GM12878 (cell line): ENCODE data around the gene ANKRD23. TPM values are rescaled to one million over a fixed set of nuclear protein-coding genes. Genes with fewer than 3 reads are reported as not detected.

Experiments used
- ATAC-seq: fragments of 200-7000 bp; cut with Tn5 transposase; 3 replicates; pipeline ENCODE4 v1.9.1; 2020; ENCODE audit warnings: mild to moderate bottlenecking, moderate library complexity
- BruUV-seq: library from RNA; stranded (reverse); fragments of 400-500 nt; replicated peaks from 2 replicates; lab custom pipeline; 2021; lab: Mats Ljungman, UMichigan
- CTCF ChIA-PET: fragments of 300-600 bp; sonication (Branson Sonifier 250); formaldehyde crosslinking; extraction: SDS; loops from one replicate; lab custom pipeline; 2021; ENCODE audit warnings: inconsistent platforms; lab: Yijun Ruan, JAX
- POLR2A ChIA-PET: fragments of 350-600 bp; formaldehyde crosslinking; extraction: SDS; loops from one replicate; lab custom pipeline; 2021; ENCODE audit warnings: inconsistent platforms; lab: Charles Lee
- RAD21 ChIA-PET: fragments of 300-600 bp; sonication (Branson Sonifier 250); formaldehyde crosslinking; loops from one replicate; lab custom pipeline; 2023; ENCODE audit warnings: antibody characterized with exemption; ENCODE audit not compliant: unreplicated experiment; lab: Charles Lee
- SMC1A ChIA-PET: fragments of 300-600 bp; sonication (Branson Sonifier 250); formaldehyde crosslinking; loops from one replicate; lab custom pipeline; 2023; ENCODE audit not compliant: unreplicated experiment, uncharacterized antibody; lab: Charles Lee
- DNase-seq: peaks from one replicate; pipeline ENCODE4 v3.0.0-alpha.2; 2011; ENCODE audit warnings: low read depth, low spot score
- FAIRE-seq: peaks from 3 replicates; lab custom pipeline; 2011; peaks lifted over from hg19 to GRCh38; lab: Jason Lieb, UNC
- H2AFZ ChIP-seq: 2 replicates; pipeline ENCODE4 v1.6.0; 2011; ENCODE audit warnings: low read depth, low read length, control low read depth; ENCODE audit not compliant: control insufficient read depth
- H3K27ac ChIP-seq: 2 replicates; pipeline ENCODE4 v1.5.1; 2011; ENCODE audit warnings: control low read depth; ENCODE audit not compliant: control insufficient read depth, insufficient read depth
- H3K27me3 ChIP-seq, 2 experiments: replicated peaks in 1 of 2; 2 replicates each; pipeline versions ENCODE4 v1.6.0 to v1.6.1; 2011; ENCODE audit warnings: low read length in 1 of 2; ENCODE audit not compliant: control insufficient read depth in 2 of 2, insufficient read depth in 2 of 2
- H3K36me3 ChIP-seq, 2 experiments: 2 replicates each; pipeline ENCODE4 v1.5.1; 2011; ENCODE audit warnings: low read length in 1 of 2; ENCODE audit not compliant: control insufficient read depth in 2 of 2, insufficient read depth in 2 of 2
- H3K4me1 ChIP-seq: 2 replicates; pipeline ENCODE4 v1.6.1; 2011; ENCODE audit warnings: mild to moderate bottlenecking, low read length, moderate library complexity, mixed read lengths; ENCODE audit not compliant: control insufficient read depth, insufficient read depth
- H3K4me2 ChIP-seq: 2 replicates; pipeline ENCODE4 v1.6.0; 2011; ENCODE audit warnings: control low read depth; ENCODE audit not compliant: control insufficient read depth, insufficient read depth
- H3K4me3 ChIP-seq: fragments of 200-600 bp; sonication (generic); 2 replicates; pipeline ENCODE4 v1.5.1; 2016
- H3K79me2 ChIP-seq: 2 replicates; pipeline ENCODE4 v1.6.0; 2011; ENCODE audit warnings: low read length; ENCODE audit not compliant: control insufficient read depth, insufficient read depth
- H3K9ac ChIP-seq: 2 replicates; pipeline ENCODE4 v1.8.0; 2011; ENCODE audit warnings: low read length, control low read depth, mixed read lengths; ENCODE audit not compliant: control insufficient read depth, insufficient read depth
- H3K9me3 ChIP-seq: replicated peaks from 3 replicates; pipeline ENCODE4 v1.5.1; 2011; ENCODE audit warnings: mild to moderate bottlenecking, low read length; ENCODE audit not compliant: control insufficient read depth, insufficient read depth
- H4K20me1 ChIP-seq: 2 replicates; pipeline ENCODE4 v1.6.0; 2011; ENCODE audit not compliant: control insufficient read depth, insufficient read depth
- BCL3 ChIP-seq: IDR thresholded peaks from 2 replicates; pipeline ENCODE4 v1.6.1; 2011; ENCODE audit warnings: borderline replicate concordance, low read depth, mild to moderate bottlenecking, moderate library complexity, low read length; ENCODE audit not compliant: insufficient read depth, poor library complexity, severe bottlenecking
- CREB1 ChIP-seq: IDR thresholded peaks from 2 replicates; pipeline ENCODE4 v1.6.1; 2012; ENCODE audit warnings: low read depth, mild to moderate bottlenecking, inconsistent platforms
- EZH2 ChIP-seq: IDR thresholded peaks from 2 replicates; pipeline ENCODE4 v1.6.1; 2012; ENCODE audit warnings: low read depth, mild to moderate bottlenecking, control low read depth, inconsistent platforms, low read length, borderline replicate concordance; ENCODE audit not compliant: control insufficient read depth
- FOXK2 ChIP-seq: fragments of 450-650 bp; IDR thresholded peaks from 2 replicates; pipeline ENCODE4 v1.6.1; 2017; ENCODE audit warnings: mild to moderate bottlenecking, moderate library complexity
- GATAD2B ChIP-seq: fragments of 450-650 bp; conservative IDR thresholded peaks from 2 replicates; pipeline ENCODE4 v1.6.1; 2017; ENCODE audit warnings: low read depth, mild to moderate bottlenecking, moderate library complexity
- JUNB ChIP-seq: IDR thresholded peaks from 2 replicates; pipeline ENCODE4 v1.6.1; 2016; ENCODE audit warnings: antibody characterized with exemption, mild to moderate bottlenecking
- MYC ChIP-seq: IDR thresholded peaks from 2 replicates; pipeline ENCODE4 v1.6.1; 2011; ENCODE audit warnings: mild to moderate bottlenecking, low read length, moderate library complexity, inconsistent platforms; ENCODE audit not compliant: insufficient read depth, insufficient replicate concordance, insufficient read length, severe bottlenecking
- POLR2AphosphoS2 ChIP-seq: IDR thresholded peaks from 2 replicates; pipeline ENCODE4 v1.6.1; 2011; ENCODE audit warnings: low read depth, mild to moderate bottlenecking, low read length, improper control_type of control experiment, moderate library complexity
- RELA ChIP-seq: fragments of 450-650 bp; IDR thresholded peaks from 2 replicates; pipeline ENCODE4 v1.8.0; 2014; ENCODE audit warnings: borderline replicate concordance; ENCODE audit not compliant: partially characterized antibody
- RUNX3 ChIP-seq: IDR thresholded peaks from 2 replicates; pipeline ENCODE4 v1.6.1; 2012; ENCODE audit warnings: low read length, inconsistent platforms
- SMAD1 ChIP-seq: fragments of 450-650 bp; IDR thresholded peaks from 2 replicates; pipeline ENCODE4 v1.6.1; 2018; ENCODE audit warnings: mild to moderate bottlenecking, low read depth; ENCODE audit not compliant: partially characterized antibody
- SMAD5 ChIP-seq: IDR thresholded peaks from 2 replicates; pipeline ENCODE4 v1.6.1; 2016; ENCODE audit warnings: antibody characterized with exemption, low read depth
- SMC3 ChIP-seq: IDR thresholded peaks from 2 replicates; pipeline ENCODE4 v1.6.1; 2011; ENCODE audit warnings: low read length, improper control_type of control experiment, borderline replicate concordance
- ZNF217 ChIP-seq: fragments of 450-650 bp; IDR thresholded peaks from 2 replicates; pipeline ENCODE4 v1.6.1; 2017; ENCODE audit warnings: antibody characterized with exemption, mild to moderate bottlenecking
- ZNF274 ChIP-seq: IDR thresholded peaks from one replicate; pipeline ENCODE4 v1.8.0; 2011; ENCODE audit not compliant: insufficient read length, insufficient read depth
- WGBS: methylation state at CpG from one replicate; pipeline ENCODE4 v1.1.6; 2016; ENCODE audit warnings: low lambda C conversion rate; ENCODE audit not compliant: insufficient replicate concordance, insufficient coverage; ENCODE audit errors: missing lambda C conversion rate; 5-methylcytosine and 5-hydroxymethylcytosine counted together
- in situ Hi-C: fragments of 300-500 bp; cut with MboI; formaldehyde crosslinking; loops from 9 replicates; pipeline ENCODE4 v1.14.3; 2018; ENCODE audit warnings: mixed read lengths
- intact Hi-C: fragments of 100-400 bp; cut with micrococcal nuclease; formaldehyde crosslinking; loops from one replicate; pipeline ENCODE4 v1.14.2; 2022; ENCODE audit not compliant: unreplicated experiment
- polyA plus RNA-seq, 11 experiments: library from polyadenylated mRNA; depleted of rRNA in 4 of 11; unstranded in 6 of 11; stranded (reverse) in 5 of 11; fragments of >200 nt; fragmentation: Nextera tagmentation in 4 of 11; fragmentation: Illumina TruSeq in 1 of 11; extraction: Ambion mirVana in 4 of 11; extraction: Trizol in 1 of 11; gene quantifications; 1 replicate in 1 of 11; 2 replicates in 10 of 11; pipeline versions ENCODE4 v1.2.1 to v1.2.3, GENCODE V29; 2011 to 2016; ENCODE audit warnings: inconsistent platforms in 2 of 11, missing spikeins in 2 of 11, low read depth in 1 of 11
- total RNA-seq, 4 experiments: library from RNA; depleted of rRNA in 3 of 4; stranded (reverse); fragments of >200 nt in 3 of 4; fragmentation: Illumina TruSeq in 1 of 4; extraction: Trizol in 1 of 4; gene quantifications; 2 replicates each; pipeline versions ENCODE4 v1.2.1 to v1.2.3, GENCODE V29; 2013 to 2021
- TF ChIP-seq, protein P1 (sequence below): fragments of 450-650 bp; formaldehyde crosslinking; IDR thresholded peaks from 2 replicates; pipeline ENCODE4 v1.4.0; 2022; ENCODE audit warnings: mild to moderate bottlenecking, moderate library complexity

ANKRD23 gene
- total and polyA plus RNA-seq, 10 of the 15 experiments (the other 5 are each of a cell fraction or from before 2014, with no cell fraction given) = 0.34 to 5.3 (median 2.7) TPM

DNA sequence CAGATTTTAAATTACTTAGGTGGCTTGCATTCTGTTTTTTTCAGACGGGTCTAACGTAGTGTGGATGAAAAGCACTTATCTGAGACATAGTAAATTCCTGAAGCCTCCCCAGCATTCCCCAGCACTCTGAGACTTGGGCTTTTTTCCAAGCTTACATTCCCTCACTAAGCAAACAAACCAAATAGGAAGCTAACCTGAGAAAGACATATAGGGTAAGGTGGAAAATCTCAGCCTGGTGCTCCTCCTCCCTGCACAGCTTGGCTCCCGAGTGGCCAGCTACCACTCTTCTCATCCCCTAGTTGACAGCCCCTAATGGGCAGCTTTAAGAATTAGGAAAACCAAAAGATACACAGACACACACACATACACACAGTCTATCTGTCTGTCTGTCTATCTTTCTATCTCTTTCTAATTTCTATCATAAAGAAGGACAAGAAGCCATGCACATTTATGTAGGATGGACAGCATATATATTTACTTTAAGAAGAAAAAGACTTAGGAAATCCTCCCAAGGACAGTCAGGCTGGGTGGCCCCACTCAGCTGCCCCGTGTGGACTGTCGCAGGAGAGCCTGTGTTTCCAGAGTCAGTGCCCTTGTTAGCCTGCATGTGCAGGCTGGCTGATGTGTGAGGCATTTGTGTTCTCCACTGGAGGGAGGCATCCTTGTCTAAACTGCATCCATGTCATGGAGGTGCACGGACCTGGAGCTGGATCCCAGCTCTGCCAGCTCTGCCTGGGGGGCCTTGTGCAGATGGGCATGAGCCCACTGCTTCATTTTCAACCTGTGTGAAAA is 19.5 kb downstream of the ANKRD23 start (continued):
- no peak for TF ChIP-seq GATAD2B
- no peak for TF ChIP-seq SMAD5
- TF ChIP-seq, protein P1, sequence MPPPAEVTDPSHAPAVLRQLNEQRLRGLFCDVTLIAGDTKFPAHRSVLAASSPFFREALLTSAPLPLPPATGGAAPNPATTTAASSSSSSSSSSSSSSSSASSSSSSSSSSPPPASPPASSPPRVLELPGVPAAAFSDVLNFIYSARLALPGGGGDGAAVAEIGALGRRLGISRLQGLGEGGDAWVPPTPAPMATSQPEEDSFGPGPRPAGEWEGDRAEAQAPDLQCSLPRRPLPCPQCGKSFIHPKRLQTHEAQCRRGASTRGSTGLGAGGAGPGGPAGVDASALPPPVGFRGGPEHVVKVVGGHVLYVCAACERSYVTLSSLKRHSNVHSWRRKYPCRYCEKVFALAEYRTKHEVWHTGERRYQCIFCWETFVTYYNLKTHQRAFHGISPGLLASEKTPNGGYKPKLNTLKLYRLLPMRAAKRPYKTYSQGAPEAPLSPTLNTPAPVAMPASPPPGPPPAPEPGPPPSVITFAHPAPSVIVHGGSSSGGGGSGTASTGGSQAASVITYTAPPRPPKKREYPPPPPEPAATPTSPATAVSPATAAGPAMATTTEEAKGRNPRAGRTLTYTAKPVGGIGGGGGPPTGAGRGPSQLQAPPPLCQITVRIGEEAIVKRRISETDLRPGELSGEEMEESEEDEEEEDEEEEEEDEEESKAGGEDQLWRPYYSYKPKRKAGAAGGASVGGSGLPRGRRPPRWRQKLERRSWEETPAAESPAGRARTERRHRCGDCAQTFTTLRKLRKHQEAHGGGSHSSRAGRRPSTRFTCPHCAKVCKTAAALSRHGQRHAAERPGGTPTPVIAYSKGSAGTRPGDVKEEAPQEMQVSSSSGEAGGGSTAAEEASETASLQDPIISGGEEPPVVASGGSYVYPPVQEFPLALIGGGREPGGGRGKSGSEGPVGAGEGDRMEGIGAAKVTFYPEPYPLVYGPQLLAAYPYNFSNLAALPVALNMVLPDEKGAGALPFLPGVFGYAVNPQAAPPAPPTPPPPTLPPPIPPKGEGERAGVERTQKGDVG (CRISPR knock-in tag) = no peak
- no peak for TF ChIP-seq BCL3
- TF ChIP-seq ZNF217 = no peak

DNA sequence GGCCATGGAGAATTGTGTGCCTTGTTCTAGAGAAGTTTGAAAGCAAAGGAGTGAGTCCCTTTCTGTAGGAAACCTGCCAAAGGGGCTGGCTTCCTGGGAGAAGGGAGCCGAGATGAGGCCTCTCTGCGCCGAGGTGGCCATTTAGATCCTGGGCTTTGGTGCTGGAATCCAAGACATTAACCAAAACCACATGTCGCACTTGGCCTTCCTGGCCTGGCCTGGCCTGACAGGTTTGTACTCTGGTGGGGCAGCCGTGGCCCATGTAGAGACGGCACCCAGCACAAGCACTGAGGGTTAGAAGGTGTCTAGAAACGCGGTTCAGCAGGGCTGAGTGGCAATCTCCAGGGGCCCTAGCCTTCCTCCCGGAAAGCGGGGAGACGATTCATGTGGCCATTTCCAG is 20.6 kb downstream of the ANKRD23 start:
- DNase-seq = no peak
- SMC1A ChIA-PET = interaction anchor here (0.7 kb wide), 1 partner anchor 56 kb away, joined by 3 read pairs; no protein-coding TSS in a partner anchor
- CTCF ChIA-PET = interaction anchor here (1.0 to 1.5 kb wide), 2 partner anchors 8 to 117 kb away, joined by 3 read pairs; no protein-coding TSS in a partner anchor
- Histone ChIP-seq H3K27me3 (no peaks in the 10 kb centered on the region), H3K4me1 (peaks cover 5% of the 10 kb centered on the region; the same call in 1 of the 2 replicates), H3K9ac (no peak overlapping the region), H3K4me2 (no peak overlapping the region), H3K36me3 (peaks cover 0 to 8% of the 10 kb centered on the region in 2 experiments; a peak in 2 of 4 replicates), H4K20me1 (peaks cover 5% of the 10 kb centered on the region; the same call in 1 of the 2 replicates), H3K4me3 (no peak overlapping the region), H2AFZ (no peak overlapping the region), H3K27ac (no peak overlapping the region), H3K9me3 (no peaks in the 10 kb centered on the region), H3K79me2 (peaks cover 13% of the 10 kb centered on the region)
- RAD21 ChIA-PET = no interaction called here
- WGBS = 98% methylated on average over 11 of the region's 11 CpGs
- FAIRE-seq = no peak
- in situ Hi-C loops (no loop called here), intact Hi-C loops (no loop called here)
- POLR2A ChIA-PET = no interaction called here
- ATAC-seq = no peak
- no TSS peak for BruUV-seq
- TF ChIP-seq SMAD1 = no peak
- no peak for TF ChIP-seq CREB1
- TF ChIP-seq JUNB = no peak
- TF ChIP-seq POLR2AphosphoS2 = no peak
- no peak for TF ChIP-seq ZNF217
- no peak for TF ChIP-seq RUNX3
- no peak for TF ChIP-seq GATAD2B
- TF ChIP-seq SMC3 = no peak
- no peak for TF ChIP-seq EZH2
- TF ChIP-seq RELA = no peak
- no peak for TF ChIP-seq MYC
- TF ChIP-seq FOXK2 = no peak
- TF ChIP-seq ZNF274 = no peak
